DOHH2 (cell line): Measurements from ENCODE around the gene NKAIN2.

Source experiments
- H3F3A ChIP-seq: fragments of 200-600 bp; sonication (generic), shearing (Covaris generic); 2 replicates; pipeline ENCODE4 v1.6.0; 2016; ENCODE audit warnings: antibody characterized with exemption, mild to moderate bottlenecking; ENCODE audit not compliant: control insufficient read depth, insufficient read depth
- H3K27ac ChIP-seq: fragments of 200-600 bp; sonication (generic); 2 replicates; pipeline ENCODE4 v1.5.1; 2014; ENCODE audit warnings: low read depth, mild to moderate bottlenecking, low read length, moderate library complexity
- H3K27me3 ChIP-seq: fragments of 200-600 bp; sonication (generic); 2 replicates; pipeline ENCODE4 v1.6.1; 2014; ENCODE audit warnings: mild to moderate bottlenecking, low read length, mixed read lengths; ENCODE audit not compliant: control insufficient read depth
- H3K36me3 ChIP-seq: fragments of 200-600 bp; sonication (generic); 2 replicates; pipeline ENCODE4 v1.6.1; 2014; ENCODE audit warnings: mild to moderate bottlenecking, low read length, moderate library complexity, mixed read lengths; ENCODE audit not compliant: control insufficient read depth
- H3K4me1 ChIP-seq: fragments of 200-600 bp; sonication (generic); 2 replicates; pipeline ENCODE4 v1.6.1; 2014; ENCODE audit warnings: mild to moderate bottlenecking, low read length, mixed read lengths; ENCODE audit not compliant: control insufficient read depth
- H3K4me2 ChIP-seq: fragments of 200-600 bp; sonication (generic); 2 replicates; pipeline ENCODE4 v1.6.0; 2014; ENCODE audit warnings: mild to moderate bottlenecking, low read length, moderate library complexity
- H3K4me3 ChIP-seq: fragments of 200-600 bp; sonication (generic); 2 replicates; pipeline ENCODE4 v1.5.1; 2014; ENCODE audit warnings: mild to moderate bottlenecking, low read length, mixed read lengths
- H3K79me2 ChIP-seq: fragments of 200-600 bp; sonication (generic); 2 replicates; pipeline ENCODE4 v1.6.1; 2014; ENCODE audit warnings: mild to moderate bottlenecking, low read length, mixed read lengths; ENCODE audit not compliant: control insufficient read depth
- H3K9me2 ChIP-seq: fragments of 200-600 bp; sonication (generic); replicated peaks from 2 replicates; pipeline ENCODE4 v1.6.1; 2014; ENCODE audit warnings: mild to moderate bottlenecking, low read length, mixed read lengths; ENCODE audit not compliant: control insufficient read depth
- H3K9me3 ChIP-seq: fragments of 200-600 bp; sonication (generic); 2 replicates; pipeline ENCODE4 v1.6.1; 2014; ENCODE audit warnings: antibody characterized with exemption, low read length, mixed read lengths; ENCODE audit not compliant: control insufficient read depth, insufficient read depth
- H4K20me1 ChIP-seq: fragments of 200-600 bp; sonication (generic); 2 replicates; pipeline ENCODE4 v1.6.0; 2014; ENCODE audit warnings: low read depth, mild to moderate bottlenecking, antibody characterized with exemption, low read length, moderate library complexity; ENCODE audit not compliant: control insufficient read depth, insufficient read depth
- CTCF ChIP-seq: fragments of 200-600 bp; sonication (generic); IDR thresholded peaks from one replicate; pipeline ENCODE4 v1.5.1; 2014; ENCODE audit warnings: antibody characterized with exemption, mild to moderate bottlenecking, low read depth, low read length; ENCODE audit not compliant: poor library complexity, severe bottlenecking
- EZH2phosphoT487 ChIP-seq: fragments of 200-600 bp; sonication (generic); IDR thresholded peaks from 2 replicates; pipeline ENCODE4 v1.6.1; 2017; ENCODE audit warnings: borderline replicate concordance, mild to moderate bottlenecking, antibody characterized with exemption, low read length, moderate library complexity, mixed read lengths

Gene NKAIN2

GRCh38 chr6:124223611-124224345, 420.1 kb downstream of the NKAIN2 start:
- Histone ChIP-seq H3K4me3 (no peak overlapping the region), H3K79me2 (no peaks in the 10 kb centered on the region), H3K27ac (no peak overlapping the region), H3K4me1 (no peaks in the 10 kb centered on the region), H3F3A (no peaks in the 10 kb centered on the region), H3K9me2 (no peaks in the 10 kb centered on the region), H4K20me1 (no peaks in the 10 kb centered on the region), H3K27me3 (no peaks in the 10 kb centered on the region), H3K9me3 (no peaks in the 10 kb centered on the region), H3K4me2 (no peak overlapping the region), H3K36me3 (no peaks in the 10 kb centered on the region)
- no peak for TF ChIP-seq CTCF

GRCh38 chr6:124226396-124226795, 422.7 kb downstream of the NKAIN2 start:
- no peak for TF ChIP-seq EZH2phosphoT487
- TF ChIP-seq CTCF: no peak
- Histone ChIP-seq H3K79me2 (no peaks in the 10 kb centered on the region), H3K4me2 (no peak overlapping the region), H3K9me2 (no peaks in the 10 kb centered on the region), H3K27me3 (no peaks in the 10 kb centered on the region), H3K9me3 (no peaks in the 10 kb centered on the region), H3F3A (no peaks in the 10 kb centered on the region), H3K36me3 (no peaks in the 10 kb centered on the region), H3K4me3 (no peak overlapping the region), H3K4me1 (no peaks in the 10 kb centered on the region), H4K20me1 (no peaks in the 10 kb centered on the region), H3K27ac (no peak overlapping the region)

- Histone ChIP-seq H3K4me2 (no peak overlapping the region), H3K27ac (no peak overlapping the region), H3K4me3 (no peak overlapping the region), H3K4me1 (no peaks in the 10 kb centered on the region), H3K9me2 (no peaks in the 10 kb centered on the region), H3K27me3 (no peaks in the 10 kb centered on the region), H3K9me3 (no peaks in the 10 kb centered on the region), H4K20me1 (no peaks in the 10 kb centered on the region), H3K79me2 (no peaks in the 10 kb centered on the region), H3F3A (no peaks in the 10 kb centered on the region), H3K36me3 (no peaks in the 10 kb centered on the region)
- TF ChIP-seq CTCF (no peak), EZH2phosphoT487 (no peak)
Observed at GRCh38 chr6:124233221-124233620, 429.6 kb downstream of the NKAIN2 start.
